ENCODE measurements around the gene RPS27A.
"Not testable (repeated sequence)": the region's sequence is repeated elsewhere in the genome, so short reads cannot be mapped to it uniquely, and the experiment has no call there.

RPS27A gene

DNA sequence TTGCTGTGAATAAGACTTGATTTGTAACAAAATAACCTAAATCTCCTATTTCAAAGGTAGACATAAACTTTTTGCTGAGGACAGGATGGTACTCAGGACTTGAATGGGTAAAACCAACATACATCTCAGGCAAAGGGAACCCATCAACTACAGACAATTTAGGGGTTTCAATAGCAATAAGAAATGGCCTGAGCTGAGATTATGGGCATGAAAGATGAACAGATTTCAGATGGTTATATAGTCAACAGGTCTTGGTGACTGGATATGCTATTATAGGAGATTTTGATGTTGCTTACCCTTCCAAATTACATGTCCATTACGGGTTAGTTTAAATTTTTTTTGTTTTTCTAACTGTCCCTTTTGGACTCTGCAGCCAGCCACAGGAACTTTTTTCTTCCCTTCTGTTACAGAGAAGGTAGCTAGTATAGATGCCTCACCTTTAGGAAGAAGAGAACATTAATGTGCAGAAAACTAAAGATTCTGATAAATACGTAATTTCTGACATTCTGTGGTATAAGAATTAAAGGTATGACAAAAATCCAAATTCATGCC is 4.6 kb downstream of the RPS27A start:
- TF ChIP-seq, protein P1, sequence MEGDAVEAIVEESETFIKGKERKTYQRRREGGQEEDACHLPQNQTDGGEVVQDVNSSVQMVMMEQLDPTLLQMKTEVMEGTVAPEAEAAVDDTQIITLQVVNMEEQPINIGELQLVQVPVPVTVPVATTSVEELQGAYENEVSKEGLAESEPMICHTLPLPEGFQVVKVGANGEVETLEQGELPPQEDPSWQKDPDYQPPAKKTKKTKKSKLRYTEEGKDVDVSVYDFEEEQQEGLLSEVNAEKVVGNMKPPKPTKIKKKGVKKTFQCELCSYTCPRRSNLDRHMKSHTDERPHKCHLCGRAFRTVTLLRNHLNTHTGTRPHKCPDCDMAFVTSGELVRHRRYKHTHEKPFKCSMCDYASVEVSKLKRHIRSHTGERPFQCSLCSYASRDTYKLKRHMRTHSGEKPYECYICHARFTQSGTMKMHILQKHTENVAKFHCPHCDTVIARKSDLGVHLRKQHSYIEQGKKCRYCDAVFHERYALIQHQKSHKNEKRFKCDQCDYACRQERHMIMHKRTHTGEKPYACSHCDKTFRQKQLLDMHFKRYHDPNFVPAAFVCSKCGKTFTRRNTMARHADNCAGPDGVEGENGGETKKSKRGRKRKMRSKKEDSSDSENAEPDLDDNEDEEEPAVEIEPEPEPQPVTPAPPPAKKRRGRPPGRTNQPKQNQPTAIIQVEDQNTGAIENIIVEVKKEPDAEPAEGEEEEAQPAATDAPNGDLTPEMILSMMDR (IDR thresholded peaks at IDR 0.05; ENCODE audit: borderline replicate concordance, extremely low read depth, low read length, poor library complexity, severe bottlenecking) = no peak
- TF ChIP-seq EZH2 (IDR thresholded peaks at IDR 0.05; ENCODE audit: borderline replicate concordance, low read depth, low read length, severe bottlenecking) = no peak
- H3K27ac ChIP-seq (ENCODE audit: low read length) = no peak overlapping the region

DNA sequence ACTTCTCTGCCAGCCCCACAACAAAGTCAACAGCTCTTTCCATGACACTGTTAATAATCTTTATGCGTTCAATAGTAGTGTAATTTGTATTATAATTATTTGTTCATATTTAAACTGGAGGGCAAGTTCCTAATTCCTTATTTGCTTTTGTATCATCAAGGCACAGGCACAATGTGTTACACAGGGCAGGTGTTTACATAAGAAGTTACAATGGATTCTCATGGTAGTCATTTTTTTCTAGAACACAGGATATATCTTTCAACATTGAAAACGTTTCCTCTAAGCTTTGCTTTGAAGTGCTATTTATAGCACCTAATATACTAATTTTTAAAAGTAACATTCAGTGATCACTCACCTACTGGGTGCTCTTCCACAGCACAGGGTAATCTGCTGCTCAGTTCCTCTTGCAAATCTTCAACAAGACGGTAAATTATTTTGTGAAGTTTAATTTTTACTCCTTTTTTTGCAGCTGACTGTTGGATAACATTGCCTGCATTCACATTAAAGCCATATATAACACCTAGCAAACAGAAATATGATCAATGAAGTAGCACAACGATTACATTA is 7.3 kb downstream of the RPS27A start:
- TF ChIP-seq EZH2 (IDR thresholded peaks at IDR 0.05; ENCODE audit: borderline replicate concordance, low read depth, low read length, severe bottlenecking) = no peak
- TF ChIP-seq, protein P1 (IDR thresholded peaks at IDR 0.05; ENCODE audit: borderline replicate concordance, extremely low read depth, low read length, poor library complexity, severe bottlenecking) = no peak
- DNase-seq (no peak), ATAC-seq (ENCODE audit: insufficient read depth, low read depth) (no peak)
- H3K36me3 ChIP-seq (ENCODE audit: insufficient read depth, low read length) = peaks cover 66% of the 10 kb centered on the region
- H3K4me2 ChIP-seq (ENCODE audit: insufficient read depth, low read length) = no peak overlapping the region
- H3K27me3 ChIP-seq (ENCODE audit: insufficient read depth, low read length, poor library complexity) = no peaks in the 10 kb centered on the region
- H3K79me2 ChIP-seq (ENCODE audit: insufficient read depth, low read length) = peaks cover 6% of the 10 kb centered on the region
- H3K9ac ChIP-seq (ENCODE audit: low read depth, low read length) = no peak overlapping the region
- no peak overlapping the region for H3K27ac ChIP-seq (ENCODE audit: low read length)
- no peak overlapping the region for H2AFZ ChIP-seq (ENCODE audit: low read depth, low read length)
- H4K20me1 ChIP-seq (ENCODE audit: insufficient read depth, low read length) = 0 out of 2 replicates have a peak, but pooled peaks cover 2% of the 10 kb centered on the region
- H3K9me3 ChIP-seq (ENCODE audit: insufficient read depth, low read length, severe bottlenecking) = no peaks in the 10 kb centered on the region
- no peak overlapping the region for H3K4me3 ChIP-seq (ENCODE audit: low read depth in 1 of 2, low read length in 2 of 2)
- H3K4me1 ChIP-seq (ENCODE audit: insufficient read depth, low read length) = peaks cover 9% of the 10 kb centered on the region

More for the DNA sequence above, 4.6 kb downstream of the RPS27A start:
- H2AFZ ChIP-seq (ENCODE audit: low read depth, low read length) = no peak overlapping the region
- H3K4me1 ChIP-seq (ENCODE audit: insufficient read depth, low read length) = peaks cover 24% of the 10 kb centered on the region
- peaks cover 60% of the 10 kb centered on the region for H3K36me3 ChIP-seq (ENCODE audit: insufficient read depth, low read length)
- no peaks in the 10 kb centered on the region for H3K27me3 ChIP-seq (ENCODE audit: insufficient read depth, low read length, poor library complexity)
- H4K20me1 ChIP-seq (ENCODE audit: insufficient read depth, low read length) = peaks cover 7% of the 10 kb centered on the region; the same call in 1 of the 2 replicates
- H3K9ac ChIP-seq (ENCODE audit: low read depth, low read length) = no peak overlapping the region
- DNase-seq = no peak
- no peak overlapping the region for H3K4me3 ChIP-seq (ENCODE audit: low read depth in 1 of 2, low read length in 2 of 2)
- no peak for ATAC-seq (ENCODE audit: insufficient read depth, low read depth)
- H3K9me3 ChIP-seq (ENCODE audit: insufficient read depth, low read length, severe bottlenecking) = no peaks in the 10 kb centered on the region
- H3K79me2 ChIP-seq (ENCODE audit: insufficient read depth, low read length) = peaks cover 30% of the 10 kb centered on the region
- no peak overlapping the region for H3K4me2 ChIP-seq (ENCODE audit: insufficient read depth, low read length)

DNA sequence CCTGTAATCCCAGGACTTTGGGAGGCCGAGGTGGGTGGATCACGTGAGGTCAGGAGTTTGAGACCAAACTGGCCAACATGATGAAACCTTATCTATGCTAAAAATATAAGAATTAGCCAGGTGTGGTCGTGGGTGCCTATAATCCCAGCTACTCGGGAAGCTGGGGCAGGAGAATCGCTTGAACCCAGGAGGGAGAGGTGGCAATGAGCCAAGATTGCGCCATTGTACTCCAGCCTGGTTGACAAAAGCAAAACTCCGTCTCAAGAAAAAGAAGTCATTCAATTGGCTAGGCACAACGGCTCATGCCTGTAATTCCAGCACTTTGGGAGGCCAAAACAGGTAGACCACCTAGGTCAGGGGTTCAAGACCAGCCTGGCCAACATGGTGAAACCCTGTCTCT is 9.1 kb downstream of the RPS27A start:
- H3K4me3 ChIP-seq (ENCODE audit: low read depth in 1 of 2, low read length in 2 of 2); H3K4me2 ChIP-seq (ENCODE audit: insufficient read depth, low read length); H3K27me3 ChIP-seq (ENCODE audit: insufficient read depth, low read length, poor library complexity); H3K27ac ChIP-seq (ENCODE audit: low read length); H3K9me3 ChIP-seq (ENCODE audit: insufficient read depth, low read length, severe bottlenecking); H3K9ac ChIP-seq (ENCODE audit: low read depth, low read length); H4K20me1 ChIP-seq (ENCODE audit: insufficient read depth, low read length); ATAC-seq (ENCODE audit: insufficient read depth, low read depth); H3K79me2 ChIP-seq (ENCODE audit: insufficient read depth, low read length); H3K4me1 ChIP-seq (ENCODE audit: insufficient read depth, low read length); H2AFZ ChIP-seq (ENCODE audit: low read depth, low read length); DNase-seq: not testable (repeated sequence)
- H3K36me3 ChIP-seq (ENCODE audit: insufficient read depth, low read length) = peaks cover 63% of the 10 kb centered on the region; the same call in 1 of the 2 replicates

- Histone ChIP-seq H3K9ac (ENCODE audit: low read depth, low read length) (no peak overlapping the region), H4K20me1 (ENCODE audit: insufficient read depth, low read length) (no peaks in the 10 kb centered on the region), H3K4me2 (ENCODE audit: insufficient read depth, low read length) (no peak overlapping the region), H3K4me3 (ENCODE audit: low read depth in 1 of 2, low read length in 2 of 2) (no peak overlapping the region), H3K27me3 (ENCODE audit: insufficient read depth, low read length, poor library complexity) (no peaks in the 10 kb centered on the region), H3K27ac (ENCODE audit: low read length) (no peak overlapping the region), H3K9me3 (ENCODE audit: insufficient read depth, low read length, severe bottlenecking) (no peaks in the 10 kb centered on the region), H3K36me3 (ENCODE audit: insufficient read depth, low read length) (peaks cover 58% of the 10 kb centered on the region; the same call in 1 of the 2 replicates), H3K79me2 (ENCODE audit: insufficient read depth, low read length) (no peaks in the 10 kb centered on the region), H2AFZ (ENCODE audit: low read depth, low read length) (no peak overlapping the region), H3K4me1 (ENCODE audit: insufficient read depth, low read length) (no peaks in the 10 kb centered on the region)
- TF ChIP-seq EZH2 (IDR thresholded peaks at IDR 0.05; ENCODE audit: borderline replicate concordance, low read depth, low read length, severe bottlenecking) = no peak
- TF ChIP-seq, protein P1 (IDR thresholded peaks at IDR 0.05; ENCODE audit: borderline replicate concordance, extremely low read depth, low read length, poor library complexity, severe bottlenecking) = no peak
- ATAC-seq (ENCODE audit: insufficient read depth, low read depth) (no peak), DNase-seq (no peak)
Observed at GRCh38 chr2:55242617-55243016, 10.1 kb downstream of the RPS27A start.

Measured in DND-41 (cell line).